Fibroblast of skin of left biceps (primary cell): Measurements from ENCODE around the gene ASMTL.

Experiments
- DNase-seq, 2 experiments: peaks; one replicate each; pipeline ENCODE4 v3.0.0-alpha.2; 2013; ENCODE audit warnings: low read depth in 2 of 2

ASMTL gene

DNA sequence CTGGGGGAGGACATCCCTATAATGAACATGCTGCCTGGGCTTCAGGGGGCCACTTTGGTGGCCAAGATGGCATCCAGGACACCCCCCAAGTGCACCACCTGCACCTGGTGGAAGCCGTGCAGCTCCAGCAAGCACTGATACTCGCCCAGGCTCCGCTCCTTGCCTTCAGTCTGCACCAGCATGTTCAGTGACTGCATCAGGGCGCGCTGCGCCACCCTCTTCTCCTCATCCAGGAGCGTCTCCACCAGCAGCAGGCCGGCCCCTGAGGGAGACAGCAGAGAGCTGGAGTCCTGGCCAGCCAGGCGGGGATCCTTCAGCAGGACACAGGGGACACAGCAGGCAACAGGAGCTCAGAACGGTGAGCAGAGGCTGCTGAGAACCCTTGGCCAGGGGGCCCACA lies 49.5 kb downstream of the ASMTL start:
- no peak for DNase-seq

DNA sequence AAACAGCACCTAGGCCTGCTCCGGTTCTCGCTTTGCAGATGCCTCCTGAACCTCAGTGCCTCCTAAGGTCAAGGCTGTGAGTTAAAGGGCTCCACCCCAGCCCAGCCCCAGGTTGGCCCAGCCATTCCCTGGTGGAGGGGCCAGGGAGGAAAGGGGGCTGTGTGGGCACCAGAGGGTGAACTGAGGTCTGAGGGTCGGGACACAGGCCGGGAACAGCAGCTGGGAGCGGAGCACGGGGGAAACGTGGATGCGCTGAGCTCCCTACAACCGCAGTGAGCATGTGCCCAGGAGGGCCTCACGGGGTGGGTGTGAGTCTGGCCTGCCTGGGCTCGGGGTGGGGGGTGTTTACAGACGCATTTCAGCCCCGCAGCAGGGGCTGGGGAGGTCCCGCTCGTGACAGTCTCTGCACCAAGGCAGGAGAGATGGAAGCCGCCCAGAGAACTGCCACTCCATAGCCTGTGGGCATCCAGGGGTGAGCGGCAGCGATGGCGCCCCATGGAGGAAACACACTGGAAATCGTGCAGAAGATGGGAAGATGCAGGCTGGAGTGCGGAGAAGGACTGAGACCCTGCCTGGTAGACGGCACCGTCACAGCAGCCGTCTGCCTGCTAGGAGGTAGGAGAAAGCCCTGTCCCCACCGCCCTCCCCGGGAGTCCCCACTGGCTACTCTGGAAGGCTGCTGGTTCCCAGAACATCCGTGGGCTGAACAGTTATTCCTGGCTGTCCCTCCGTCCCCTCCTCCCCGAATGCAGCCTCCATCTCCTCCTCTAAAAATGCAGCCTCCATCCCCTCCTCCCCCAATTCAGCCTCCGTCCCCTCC lies 50.9 kb downstream of the ASMTL start:
- DNase-seq, result no peak

DNA sequence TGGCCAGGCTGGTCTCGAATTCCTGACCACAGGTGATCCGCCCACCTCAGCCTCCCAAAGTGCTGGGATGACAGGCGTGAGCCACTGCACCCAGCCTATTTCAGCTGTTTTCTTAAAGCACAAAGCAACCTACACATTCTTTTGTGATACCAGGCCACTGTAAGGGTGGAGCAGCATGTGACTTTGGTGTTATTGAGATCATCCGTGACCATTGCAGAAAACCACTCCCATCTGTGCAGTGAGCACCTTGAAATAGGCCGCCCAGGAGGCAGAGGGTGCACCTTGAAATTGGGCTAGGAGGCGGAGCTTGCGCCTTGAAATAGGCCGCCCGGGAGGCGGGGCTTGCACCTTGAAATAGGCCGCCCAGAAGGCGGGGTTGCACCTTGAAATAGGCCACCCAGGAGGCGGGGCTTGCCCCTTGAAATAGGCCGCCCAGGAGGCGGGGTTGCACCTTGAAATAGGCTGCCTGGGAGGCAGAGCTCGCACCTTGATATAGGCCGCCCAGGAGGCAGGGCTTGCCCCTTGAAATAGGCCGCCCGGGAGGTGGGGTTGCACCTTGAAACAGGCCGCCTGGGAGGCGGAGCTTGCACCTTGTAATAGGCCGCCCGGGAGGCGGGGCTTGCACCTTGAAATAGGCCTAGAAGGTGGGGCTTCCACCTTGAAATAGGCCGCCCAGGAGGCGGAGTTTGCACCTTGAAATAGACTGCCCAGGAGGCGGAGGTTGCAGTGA lies 51.8 kb downstream of the ASMTL start:
- DNase-seq, result no peak

DNA sequence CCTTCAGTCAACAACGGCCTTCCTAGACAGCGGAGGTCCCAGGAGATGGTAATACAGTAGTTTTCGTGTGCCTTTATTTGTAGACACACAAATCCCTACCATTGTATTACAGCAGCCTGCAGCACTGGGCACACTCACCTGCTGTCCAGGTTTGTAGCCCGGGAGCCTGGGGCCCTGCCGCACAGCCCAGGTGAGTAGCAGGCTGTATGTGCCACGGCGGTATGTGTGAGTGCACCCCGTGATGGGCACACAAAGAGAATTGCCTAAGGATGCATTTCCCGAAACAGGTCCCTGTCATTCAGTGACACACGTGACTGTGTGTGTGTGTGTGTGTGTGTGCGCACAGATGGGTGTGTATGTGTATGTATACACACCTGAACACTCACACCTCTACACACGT lies 52.7 kb downstream of the ASMTL start:
- no peak for DNase-seq

DNA sequence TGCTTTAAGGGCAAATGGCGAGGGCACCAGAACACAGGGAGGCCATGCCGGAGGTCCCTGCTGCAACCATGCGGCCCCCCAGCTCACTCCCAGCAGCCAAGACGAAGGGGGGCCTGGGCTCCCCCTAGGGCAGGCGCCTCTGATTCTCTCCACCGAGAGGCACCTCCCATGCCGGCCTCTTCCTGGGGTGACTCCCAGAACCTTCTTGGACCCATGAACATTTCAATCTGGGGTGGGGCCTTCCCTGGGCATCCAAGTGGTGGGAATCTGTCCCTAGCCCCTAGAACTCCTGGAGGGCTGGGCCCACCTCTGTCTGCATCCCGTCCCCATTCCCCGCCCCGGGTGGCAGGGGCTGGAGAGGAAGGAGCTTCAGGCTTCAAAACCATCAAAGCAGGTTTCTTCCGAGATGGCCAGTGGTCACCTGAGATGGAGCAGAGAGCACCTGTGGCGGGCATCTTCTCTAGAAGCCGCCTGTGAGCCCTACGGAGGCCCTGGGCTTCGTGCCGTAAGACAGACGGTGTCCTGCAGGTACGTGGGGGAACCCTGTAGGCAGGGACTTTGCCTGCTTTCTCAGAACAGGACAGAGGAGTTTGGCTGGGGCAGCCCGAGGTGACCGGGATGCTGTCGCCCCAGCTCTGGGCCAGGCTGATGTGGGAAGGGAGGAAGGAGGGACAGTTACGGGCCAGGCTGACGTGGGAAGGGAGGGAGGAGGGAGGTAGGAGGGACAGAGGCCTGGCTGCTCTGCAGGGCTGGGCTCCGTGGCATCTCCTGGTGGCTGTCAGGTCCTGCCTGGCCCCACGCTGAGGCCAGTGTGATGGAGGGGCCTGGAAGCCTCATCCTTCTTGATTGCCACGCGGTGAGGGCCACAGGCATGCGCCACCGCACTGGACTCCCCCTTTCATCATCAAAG lies 54.0 kb downstream of the ASMTL start:
- DNase-seq, result no peak

DNA sequence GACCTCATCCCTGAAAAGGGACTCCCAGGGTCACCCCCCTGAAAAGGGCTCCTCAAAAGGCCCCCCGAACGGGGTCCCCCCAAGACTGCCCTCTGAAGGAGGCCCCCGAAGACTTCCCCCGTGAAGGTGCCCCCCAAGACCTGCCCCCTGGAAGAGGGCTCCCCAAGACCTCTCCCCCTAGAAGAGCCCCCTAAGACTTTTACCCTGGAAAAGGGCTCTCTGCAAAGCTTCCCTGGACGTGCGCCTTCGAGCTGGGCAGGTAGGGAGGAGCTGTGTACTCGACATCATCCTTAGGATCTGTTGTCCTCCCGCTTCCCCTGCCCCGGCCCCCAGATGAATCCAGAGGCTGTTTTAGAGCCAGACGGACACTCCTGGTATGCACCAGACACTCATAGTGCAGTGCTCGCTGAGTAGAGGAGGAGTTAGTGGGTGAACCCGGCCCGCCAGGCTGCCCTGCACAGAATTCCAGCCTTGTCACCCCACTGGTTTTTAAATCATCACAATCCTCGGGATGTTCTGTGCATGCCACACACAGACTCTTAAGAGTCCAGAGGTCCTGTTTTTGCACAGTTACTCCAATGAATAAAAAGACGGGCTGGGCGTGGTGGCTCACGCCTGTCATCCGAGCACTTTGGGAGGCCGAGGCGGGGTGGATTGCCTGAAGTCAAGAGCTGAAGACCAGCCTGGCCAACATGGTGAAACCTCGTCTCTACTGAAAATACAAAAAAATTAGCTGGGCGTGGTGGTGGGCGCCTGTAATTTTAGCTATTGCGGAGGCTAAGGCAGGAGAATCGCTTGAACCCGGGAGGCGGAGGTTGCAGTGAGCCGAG lies 55.1 kb downstream of the ASMTL start:
- no peak for DNase-seq

DNA sequence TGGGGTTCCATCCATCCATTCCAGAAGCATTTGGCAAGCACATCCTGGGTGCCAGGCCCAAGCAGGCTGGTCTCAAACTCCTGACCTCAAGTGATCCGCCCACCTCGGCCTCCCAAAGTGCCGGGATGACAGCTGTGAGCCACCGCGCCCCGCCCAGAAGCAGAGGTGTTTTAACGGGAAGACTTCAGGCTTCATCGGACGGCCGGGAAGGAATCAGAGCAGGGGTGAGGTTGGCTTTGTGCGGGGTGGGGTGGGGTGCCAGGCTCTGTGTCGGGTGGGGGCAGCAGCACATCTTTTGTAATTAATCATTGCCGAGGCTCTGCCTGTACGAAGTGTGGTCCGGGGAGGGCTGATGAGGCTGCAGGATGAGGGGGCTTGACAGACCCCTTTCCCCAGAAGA lies 55.7 kb downstream of the ASMTL start:
- DNase-seq, result no peak

DNA sequence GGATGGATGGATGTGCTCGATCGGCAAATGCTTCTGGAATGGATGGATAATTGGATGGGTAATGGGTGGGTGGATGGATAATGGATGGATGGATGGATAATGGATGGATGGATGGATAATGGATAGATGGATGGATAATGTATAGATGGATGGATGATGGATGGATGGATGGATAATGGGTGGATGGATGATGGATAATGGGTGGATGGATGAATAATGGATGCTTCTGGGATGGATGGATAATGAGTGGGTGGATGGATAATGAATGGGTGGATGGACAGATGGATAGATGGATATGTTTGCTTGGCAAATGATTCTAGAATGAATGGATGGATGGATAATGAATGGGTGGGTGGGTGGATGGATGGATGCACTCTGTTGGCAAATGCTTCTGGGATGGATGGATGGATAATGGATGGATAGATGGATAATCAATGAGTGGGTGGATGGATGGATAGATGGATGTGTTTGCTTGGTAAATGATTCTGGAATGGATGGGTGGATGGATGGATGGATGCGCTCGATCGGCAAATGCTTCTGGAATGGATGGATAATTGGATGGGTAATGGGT lies 57.0 kb downstream of the ASMTL start:
- DNase-seq, result no peak

DNA sequence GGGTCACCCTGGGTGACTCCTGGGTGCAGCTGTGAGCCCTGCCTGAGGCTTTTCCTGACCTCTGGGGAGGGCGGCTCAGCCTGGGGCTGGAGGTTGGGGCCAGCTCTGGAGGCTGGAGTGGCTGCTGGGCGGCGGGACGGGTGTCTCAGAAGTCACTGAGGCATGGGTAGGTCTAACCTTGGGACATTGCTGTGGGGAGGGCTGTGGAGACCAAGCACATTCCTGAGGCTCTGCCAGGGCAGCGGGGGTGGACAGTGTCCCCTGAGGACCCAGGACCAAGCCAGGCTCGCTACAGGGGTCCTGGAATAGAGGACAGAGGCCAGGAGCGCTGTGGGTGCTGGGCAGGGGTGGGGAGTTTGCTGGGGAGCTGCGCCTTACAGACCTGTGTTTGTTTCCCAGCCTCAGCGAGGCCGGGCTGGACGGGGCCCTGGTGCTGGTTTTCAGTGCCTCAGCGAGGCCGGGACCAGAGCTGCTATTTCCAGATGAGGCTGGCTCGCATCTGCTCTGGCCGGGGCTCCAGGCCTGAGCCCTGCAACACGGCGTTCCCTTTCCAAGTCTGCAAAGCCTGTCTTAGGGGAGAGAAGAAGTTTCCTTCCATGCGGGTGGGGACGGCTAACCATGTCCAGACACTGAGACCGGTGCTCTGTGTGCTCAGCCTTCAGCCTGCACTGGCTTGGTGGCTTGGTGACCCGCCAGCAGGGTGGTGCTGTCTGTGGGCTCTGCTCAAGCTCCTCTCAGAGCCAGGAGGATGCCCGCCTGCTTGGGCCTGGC lies 57.8 kb downstream of the ASMTL start:
- DNase-seq, result no peak

DNA sequence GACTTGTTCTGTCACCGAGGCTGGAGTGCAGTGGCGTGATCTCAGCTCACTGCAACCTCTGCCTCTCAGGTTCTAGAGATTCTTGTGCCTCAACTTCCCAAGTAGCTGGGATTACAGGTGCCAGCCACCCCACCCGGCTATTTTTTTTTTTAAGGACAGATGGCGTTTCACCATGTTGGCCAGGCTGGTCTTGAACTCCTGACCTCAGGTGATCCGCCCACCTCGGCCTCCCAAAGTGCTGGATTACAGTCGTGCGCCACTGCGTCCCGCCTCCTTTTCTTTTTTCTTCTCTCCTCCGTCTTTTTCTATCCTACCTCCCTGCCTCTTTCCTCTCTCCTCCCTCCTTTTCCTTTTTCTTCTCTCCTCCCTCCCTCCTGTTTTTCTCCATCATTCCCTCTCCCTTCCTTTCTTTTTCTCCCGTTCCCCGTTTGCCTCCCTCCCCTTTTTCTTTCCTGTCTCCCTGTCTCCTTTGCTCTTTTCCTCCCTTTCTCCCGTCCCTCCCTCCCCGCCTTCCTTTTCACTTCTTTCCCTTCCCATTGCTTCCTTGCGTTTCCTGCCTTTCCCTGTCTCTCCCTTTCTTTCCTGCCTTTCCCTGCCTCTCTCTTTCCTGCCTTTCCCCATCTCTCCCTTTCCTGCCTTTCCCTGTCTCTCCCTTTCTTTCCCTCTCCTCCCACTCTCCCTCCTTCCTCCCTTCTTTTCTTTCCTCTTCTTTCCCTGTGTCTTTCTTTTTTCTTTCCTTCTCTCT lies 58.7 kb downstream of the ASMTL start:
- no peak for DNase-seq

DNA sequence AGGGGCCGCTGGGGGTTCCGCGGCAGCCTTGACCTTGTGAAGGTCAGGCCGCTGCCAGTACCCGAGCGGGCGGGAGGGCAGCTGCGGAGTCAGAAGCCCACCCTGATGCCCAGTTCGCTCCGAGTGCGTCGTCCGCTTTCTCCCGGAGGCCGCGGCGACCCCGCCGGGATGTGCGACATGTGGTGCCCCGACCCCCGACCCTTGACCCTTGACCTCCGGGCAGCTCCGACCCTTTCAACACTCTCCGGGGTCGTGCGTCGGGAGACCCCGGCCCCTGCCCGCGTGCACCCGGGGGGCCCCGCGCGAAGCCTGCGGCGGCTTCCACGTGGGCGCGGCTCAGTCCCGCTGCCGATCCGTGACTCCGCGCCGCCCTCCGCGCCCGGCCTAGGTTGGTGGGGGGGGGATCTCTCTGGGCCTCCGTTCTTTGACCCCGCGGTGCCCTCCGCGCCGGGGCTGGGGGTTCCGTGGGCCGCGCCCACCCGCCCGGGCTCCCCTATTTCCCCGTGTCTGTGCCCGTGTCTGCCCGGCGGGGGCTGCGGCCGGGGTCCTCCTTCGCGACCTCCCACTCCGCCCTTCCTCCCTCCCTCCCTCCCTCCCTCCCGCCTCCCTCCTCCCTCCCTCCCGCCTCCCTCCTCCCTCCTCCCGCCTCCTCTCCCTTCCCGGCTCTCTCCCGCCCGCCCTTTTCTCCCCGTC lies 60.2 kb downstream of the ASMTL start:
- DNase-seq, result peak; percentile 33 to 35

DNA sequence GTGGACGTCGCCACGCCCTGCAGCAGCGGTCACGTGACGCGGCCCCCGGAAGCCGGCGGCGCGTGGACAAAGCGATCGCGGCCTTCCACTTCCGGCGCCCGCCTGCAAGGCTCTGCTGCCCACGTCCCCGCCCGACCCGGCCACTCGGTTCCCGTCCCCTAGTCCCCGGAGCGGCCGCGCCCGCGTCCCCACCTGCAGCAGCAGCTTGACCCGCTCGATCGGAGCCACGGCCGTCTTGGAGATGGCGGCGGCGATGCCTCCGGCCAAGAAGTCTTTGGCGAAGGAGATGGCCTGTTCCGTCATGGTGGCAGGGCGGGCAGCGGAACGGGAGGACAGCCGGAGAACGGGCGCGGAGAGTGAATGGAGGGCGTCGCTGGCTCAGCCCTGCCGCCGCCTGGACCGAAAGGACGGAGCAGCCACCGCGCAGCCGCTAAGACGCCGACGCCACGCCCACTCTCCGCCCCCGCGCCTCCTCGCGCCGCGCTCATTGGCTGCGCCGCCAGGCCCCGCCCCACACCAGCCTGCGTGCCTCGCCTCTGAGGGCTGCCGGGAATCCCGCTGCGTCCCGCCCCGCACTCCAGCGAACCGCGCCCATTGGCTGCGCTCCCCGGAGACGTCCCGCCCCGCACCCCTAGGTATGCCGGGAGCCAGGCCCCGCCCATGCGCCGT lies 60.9 kb downstream of the ASMTL start, which contains the start of gene SLC25A6:
SLC25A6 (minus strand) TSS at position 407 of the 669 bp plus-strand sequence; CDS start at position 303, 104 bp downstream.
- peak; percentile 94 for DNase-seq

DNA sequence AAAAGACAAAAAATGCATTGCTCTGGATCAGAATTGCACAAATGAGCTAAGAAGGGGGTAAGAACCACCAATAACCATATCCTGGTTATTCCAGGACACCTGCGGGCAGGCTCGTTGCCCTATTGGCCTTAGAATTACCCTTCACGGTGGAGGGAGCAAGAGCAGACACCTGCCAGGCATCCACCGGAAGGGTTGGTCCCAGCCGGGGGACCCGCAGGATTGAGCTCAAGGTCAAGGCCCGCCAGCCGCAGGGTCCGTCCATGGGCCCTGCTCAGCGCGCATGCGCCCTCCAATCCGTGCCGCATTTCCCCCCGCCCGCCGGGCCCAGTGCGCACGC lies 61.4 kb downstream of the ASMTL start:
- DNase-seq, result no peak

DNA sequence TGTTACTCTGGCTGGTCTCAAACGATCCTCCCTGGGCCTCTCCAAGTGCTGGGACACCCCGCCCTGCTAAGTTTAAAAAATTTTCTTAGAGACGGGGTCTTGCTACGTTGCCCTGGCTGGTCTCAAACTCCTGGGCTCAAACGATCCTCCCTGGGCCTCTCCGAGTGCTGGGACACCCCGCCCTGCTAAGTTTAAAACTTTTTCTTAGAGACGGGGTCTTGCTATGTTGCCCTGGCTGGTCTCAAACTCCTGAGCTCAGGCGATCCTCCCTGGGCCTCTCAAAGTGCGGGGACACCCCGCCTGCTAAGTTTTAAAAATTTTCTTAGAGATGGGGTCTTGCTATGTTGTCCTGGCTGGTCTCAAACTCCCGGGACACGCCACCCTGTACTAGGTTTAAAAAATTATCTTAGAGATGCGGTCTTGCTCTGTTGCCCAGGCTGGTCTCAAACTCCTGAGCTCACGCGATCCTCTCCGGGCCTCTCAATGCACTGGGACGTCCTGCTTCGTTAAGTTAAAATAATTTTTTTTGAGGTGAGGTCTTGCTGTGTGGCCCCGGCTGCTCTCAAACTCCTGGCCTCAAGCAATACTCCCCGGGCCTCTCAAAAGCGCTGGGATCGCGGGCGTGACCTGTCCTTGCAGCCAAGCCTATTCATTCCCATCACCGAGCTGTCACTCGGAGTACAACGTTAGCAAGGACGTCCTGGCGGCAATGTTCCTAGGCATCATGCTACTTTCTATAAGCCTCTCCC lies 61.9 kb downstream of the ASMTL start:
- no peak for DNase-seq

DNA sequence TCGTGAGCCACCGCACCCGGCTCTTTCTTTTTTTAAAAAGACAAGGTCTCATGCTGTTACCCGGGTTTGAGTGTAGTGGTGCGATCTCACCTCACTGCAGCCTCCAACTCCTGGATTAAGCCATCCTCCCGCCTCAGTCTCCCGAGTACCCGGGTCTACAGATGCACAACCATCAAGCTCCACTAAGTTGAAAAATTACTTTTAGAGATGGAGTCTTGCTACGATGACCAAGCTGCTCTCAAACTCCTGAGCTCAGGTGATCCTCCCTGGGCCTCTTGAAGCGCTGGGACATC lies 62.8 kb downstream of the ASMTL start:
- DNase-seq, result no peak

DNA sequence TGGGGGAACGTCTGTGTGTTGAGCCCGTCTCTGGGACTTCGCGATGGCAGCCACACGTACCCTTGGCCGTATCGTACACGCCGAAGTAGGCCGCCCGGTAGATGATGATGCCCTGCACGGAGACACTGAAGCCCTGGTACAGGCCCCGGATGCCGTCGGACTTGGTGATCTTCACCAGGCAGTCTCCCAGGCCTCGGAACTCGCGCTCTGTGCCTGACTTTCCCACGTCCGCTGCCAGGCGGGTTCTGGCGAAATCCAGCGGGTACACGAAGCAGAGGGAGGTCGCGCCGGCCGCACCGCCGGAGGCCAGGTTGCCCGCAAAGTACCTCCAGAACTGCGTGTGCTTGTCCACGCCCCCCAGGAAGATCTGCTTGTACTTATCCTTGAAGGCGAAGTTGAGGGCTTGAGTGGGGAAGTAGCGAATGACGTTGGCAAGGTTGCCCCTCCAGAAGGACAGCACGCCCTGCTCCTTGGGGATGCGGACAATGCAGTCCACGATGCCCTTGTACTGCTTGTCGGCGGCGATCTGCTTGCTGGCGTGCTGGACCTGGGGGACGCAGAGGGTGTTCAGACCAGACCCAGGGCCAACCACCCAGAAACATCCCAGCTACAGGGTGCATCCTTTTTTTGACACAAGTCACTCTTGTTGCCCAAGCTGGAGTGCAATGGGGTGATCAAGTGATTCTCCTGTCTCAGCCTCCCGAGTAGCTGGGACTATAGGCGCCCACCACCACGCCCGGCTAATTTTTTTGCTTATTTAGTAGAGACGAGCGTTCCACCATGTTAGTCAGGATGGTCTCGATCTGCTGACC lies 63.3 kb downstream of the ASMTL start:
- DNase-seq, result no peak

DNA sequence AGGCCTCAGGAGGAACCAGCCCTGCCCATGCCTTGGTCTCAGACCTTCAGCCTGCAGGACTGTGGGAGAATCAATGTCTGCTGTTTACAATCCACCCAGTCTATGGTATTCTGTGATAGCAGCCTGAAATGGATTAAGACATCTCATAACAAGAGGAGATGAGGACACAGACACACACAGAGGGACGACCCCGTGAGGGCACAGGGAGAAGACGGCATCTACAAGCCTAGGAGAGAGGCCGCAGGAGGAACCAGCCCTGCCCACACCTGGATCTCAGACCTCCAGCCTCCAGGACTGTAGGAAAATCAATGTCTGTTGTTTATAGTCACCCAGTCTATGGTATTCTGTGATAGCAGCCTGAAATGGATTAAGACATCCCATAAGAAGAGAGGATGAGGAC lies 64.1 kb downstream of the ASMTL start:
- no peak for DNase-seq
